MM.1S (cell line): ENCODE results near the gene RAP1GDS1.

Source experiments
- DNase-seq: peaks from one replicate; pipeline ENCODE4 v3.0.0-alpha.2; 2015
- H2AFZ ChIP-seq: fragments of 300-600 bp; sonication (generic); 2 replicates; pipeline ENCODE4 v1.6.0; 2016; ENCODE audit warnings: antibody characterized with exemption, low read length
- H3F3A ChIP-seq: fragments of 300-600 bp; sonication (generic); 2 replicates; pipeline ENCODE4 v1.6.1; 2016; ENCODE audit warnings: mild to moderate bottlenecking, antibody characterized with exemption, low read length, moderate library complexity, mixed read lengths; ENCODE audit not compliant: insufficient read depth
- H3K27ac ChIP-seq: fragments of 300-600 bp; sonication (generic); 2 replicates; pipeline ENCODE4 v1.5.1; 2016; ENCODE audit warnings: mild to moderate bottlenecking, low read length
- H3K27me3 ChIP-seq: fragments of 300-600 bp; sonication (generic); replicated peaks from 2 replicates; pipeline ENCODE4 v1.6.0; 2016; ENCODE audit warnings: low read length; ENCODE audit not compliant: insufficient read depth
- H3K36me3 ChIP-seq: fragments of 300-600 bp; sonication (generic); replicated peaks from 2 replicates; pipeline ENCODE4 v1.6.1; 2016; ENCODE audit warnings: mild to moderate bottlenecking, low read length, mixed read lengths; ENCODE audit not compliant: insufficient read depth
- H3K4me1 ChIP-seq: fragments of 300-600 bp; sonication (generic); 2 replicates; pipeline ENCODE4 v1.6.1; 2016; ENCODE audit warnings: low read length, mixed read lengths
- H3K4me2 ChIP-seq: fragments of 300-600 bp; sonication (generic); 2 replicates; pipeline ENCODE4 v1.6.0; 2016; ENCODE audit warnings: low read depth, low read length
- H3K4me3 ChIP-seq: fragments of 300-600 bp; sonication (generic); 2 replicates; pipeline ENCODE4 v1.5.1; 2016; ENCODE audit warnings: low read length, mixed read lengths
- H3K79me2 ChIP-seq: fragments of 300-600 bp; sonication (generic); 2 replicates; pipeline ENCODE4 v1.6.1; 2016; ENCODE audit warnings: mixed run types, low read length, mixed read lengths
- H3K9ac ChIP-seq: fragments of 300-600 bp; sonication (generic); 2 replicates; pipeline ENCODE4 v1.6.1; 2016; ENCODE audit warnings: low read length, mixed read lengths
- H3K9me2 ChIP-seq: fragments of 300-600 bp; sonication (generic); replicated peaks from 2 replicates; pipeline ENCODE4 v1.6.1; 2016; ENCODE audit warnings: mild to moderate bottlenecking, low read length, mixed read lengths; ENCODE audit not compliant: insufficient read depth
- H3K9me3 ChIP-seq: fragments of 300-600 bp; sonication (generic); replicated peaks from 2 replicates; pipeline ENCODE4 v1.6.1; 2016; ENCODE audit warnings: mild to moderate bottlenecking, low read length, mixed read lengths; ENCODE audit not compliant: insufficient read depth
- H4K20me1 ChIP-seq: fragments of 300-600 bp; sonication (generic); 2 replicates; pipeline ENCODE4 v1.6.1; 2016; ENCODE audit warnings: mild to moderate bottlenecking, low read length, moderate library complexity, mixed read lengths; ENCODE audit not compliant: insufficient read depth
- EZH2 ChIP-seq: fragments of 300-600 bp; sonication (generic); optimal IDR thresholded peaks from 2 replicates; pipeline ENCODE3; 2017; ENCODE audit warnings: low read depth, mild to moderate bottlenecking, antibody characterized with exemption, low read length, mixed read lengths
- EZH2phosphoT487 ChIP-seq: fragments of 300-600 bp; sonication (generic); IDR thresholded peaks from 2 replicates; pipeline ENCODE4 v1.6.1; 2018; ENCODE audit warnings: antibody characterized with exemption, low read length
- TF ChIP-seq, protein P1 (sequence below): fragments of 300-600 bp; sonication (generic); IDR thresholded peaks from 2 replicates; pipeline ENCODE4 v1.5.1; 2016; ENCODE audit warnings: antibody characterized with exemption, low read length, mixed read lengths

The RAP1GDS1 gene

GRCh38 chr4:98481167-98481566 is 220.0 kb downstream of the RAP1GDS1 start:
- no peak overlapping the region for H3K27ac ChIP-seq
- H2AFZ ChIP-seq = no peak overlapping the region
- H3K9me3 ChIP-seq = no peaks in the 10 kb centered on the region
- DNase-seq = no peak
- no peaks in the 10 kb centered on the region for H4K20me1 ChIP-seq
- H3K9ac ChIP-seq = no peak overlapping the region
- H3K4me2 ChIP-seq = no peak overlapping the region
- H3K4me1 ChIP-seq = no peaks in the 10 kb centered on the region
- no peaks in the 10 kb centered on the region for H3F3A ChIP-seq
- TF ChIP-seq EZH2 = no peak
- TF ChIP-seq, protein P1, sequence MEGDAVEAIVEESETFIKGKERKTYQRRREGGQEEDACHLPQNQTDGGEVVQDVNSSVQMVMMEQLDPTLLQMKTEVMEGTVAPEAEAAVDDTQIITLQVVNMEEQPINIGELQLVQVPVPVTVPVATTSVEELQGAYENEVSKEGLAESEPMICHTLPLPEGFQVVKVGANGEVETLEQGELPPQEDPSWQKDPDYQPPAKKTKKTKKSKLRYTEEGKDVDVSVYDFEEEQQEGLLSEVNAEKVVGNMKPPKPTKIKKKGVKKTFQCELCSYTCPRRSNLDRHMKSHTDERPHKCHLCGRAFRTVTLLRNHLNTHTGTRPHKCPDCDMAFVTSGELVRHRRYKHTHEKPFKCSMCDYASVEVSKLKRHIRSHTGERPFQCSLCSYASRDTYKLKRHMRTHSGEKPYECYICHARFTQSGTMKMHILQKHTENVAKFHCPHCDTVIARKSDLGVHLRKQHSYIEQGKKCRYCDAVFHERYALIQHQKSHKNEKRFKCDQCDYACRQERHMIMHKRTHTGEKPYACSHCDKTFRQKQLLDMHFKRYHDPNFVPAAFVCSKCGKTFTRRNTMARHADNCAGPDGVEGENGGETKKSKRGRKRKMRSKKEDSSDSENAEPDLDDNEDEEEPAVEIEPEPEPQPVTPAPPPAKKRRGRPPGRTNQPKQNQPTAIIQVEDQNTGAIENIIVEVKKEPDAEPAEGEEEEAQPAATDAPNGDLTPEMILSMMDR = no peak
- no peak for TF ChIP-seq EZH2phosphoT487
- H3K79me2 ChIP-seq = no peaks in the 10 kb centered on the region
- no peaks in the 10 kb centered on the region for H3K9me2 ChIP-seq
- no peak overlapping the region for H3K4me3 ChIP-seq
- H3K27me3 ChIP-seq = no peaks in the 10 kb centered on the region
- H3K36me3 ChIP-seq = no peaks in the 10 kb centered on the region

DNA sequence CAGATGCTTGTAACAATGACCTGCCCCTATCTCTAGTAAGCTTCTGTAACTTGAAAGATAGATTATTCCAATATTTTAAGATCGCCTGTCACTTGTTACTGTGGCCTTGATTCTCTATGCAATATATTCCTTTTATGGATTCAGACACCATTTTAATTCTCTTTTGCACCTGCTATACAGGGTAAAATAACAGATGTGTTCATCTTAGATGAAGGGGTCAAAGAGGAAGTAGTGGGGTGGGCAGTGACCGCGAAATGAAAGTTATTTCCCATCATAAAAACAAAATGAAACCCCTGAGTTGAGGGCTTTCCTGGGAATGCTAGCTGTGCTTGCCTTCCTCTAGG is 221.3 kb downstream of the RAP1GDS1 start:
- Histone ChIP-seq H2AFZ (no peak overlapping the region), H3K27ac (no peak overlapping the region), H4K20me1 (no peaks in the 10 kb centered on the region), H3K9me2 (no peaks in the 10 kb centered on the region), H3K79me2 (no peaks in the 10 kb centered on the region), H3K4me2 (no peak overlapping the region), H3K36me3 (no peaks in the 10 kb centered on the region), H3F3A (no peaks in the 10 kb centered on the region), H3K27me3 (no peaks in the 10 kb centered on the region), H3K4me1 (no peaks in the 10 kb centered on the region), H3K4me3 (no peak overlapping the region), H3K9ac (no peak overlapping the region), H3K9me3 (no peaks in the 10 kb centered on the region)
- no peak for DNase-seq
- TF ChIP-seq EZH2phosphoT487 (no peak), EZH2 (no peak)
- TF ChIP-seq, protein P1 = no peak

- H3K27ac ChIP-seq = no peak overlapping the region
- no peak for DNase-seq
- H3K4me3 ChIP-seq = no peak overlapping the region
- no peaks in the 10 kb centered on the region for H3F3A ChIP-seq
- no peak overlapping the region for H3K9ac ChIP-seq
- TF ChIP-seq EZH2 = no peak
- no peak for TF ChIP-seq EZH2phosphoT487
- H2AFZ ChIP-seq = no peak overlapping the region
- no peaks in the 10 kb centered on the region for H4K20me1 ChIP-seq
- no peaks in the 10 kb centered on the region for H3K4me1 ChIP-seq
- no peaks in the 10 kb centered on the region for H3K36me3 ChIP-seq
- H3K4me2 ChIP-seq = no peak overlapping the region
- H3K79me2 ChIP-seq = no peaks in the 10 kb centered on the region
- H3K9me2 ChIP-seq = no peaks in the 10 kb centered on the region
- H3K27me3 ChIP-seq = no peaks in the 10 kb centered on the region
- no peaks in the 10 kb centered on the region for H3K9me3 ChIP-seq
Observed at GRCh38 chr4:98482847-98483806, 221.9 kb downstream of the RAP1GDS1 start.

DNA sequence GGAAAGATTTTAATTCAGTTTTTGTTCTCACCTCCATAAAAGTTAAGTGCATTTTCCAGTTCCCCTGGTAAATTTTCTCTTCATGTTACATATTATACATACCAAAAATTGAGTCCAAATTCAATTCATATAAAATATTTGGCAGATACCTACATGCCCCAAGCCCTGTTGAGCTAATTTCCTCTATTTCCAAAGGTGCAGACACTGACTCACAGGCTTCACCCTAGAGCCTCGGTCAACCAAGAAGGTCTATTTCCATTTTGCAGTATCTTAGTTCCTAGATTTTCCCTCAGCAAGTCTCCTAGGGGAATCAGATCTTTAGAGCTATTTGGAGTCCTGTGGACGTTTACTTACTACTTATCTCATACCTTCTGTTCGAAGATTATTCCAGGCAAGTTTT is 222.8 kb downstream of the RAP1GDS1 start:
- H2AFZ ChIP-seq = no peak overlapping the region
- no peaks in the 10 kb centered on the region for H3K4me1 ChIP-seq
- no peaks in the 10 kb centered on the region for H3K27me3 ChIP-seq
- H3K4me2 ChIP-seq = no peak overlapping the region
- H3K9me3 ChIP-seq = no peaks in the 10 kb centered on the region
- no peaks in the 10 kb centered on the region for H3K36me3 ChIP-seq
- no peaks in the 10 kb centered on the region for H3K79me2 ChIP-seq
- no peaks in the 10 kb centered on the region for H3F3A ChIP-seq
- no peak overlapping the region for H3K27ac ChIP-seq
- H3K4me3 ChIP-seq = no peak overlapping the region
- TF ChIP-seq, protein P1 = no peak
- TF ChIP-seq EZH2phosphoT487 = no peak
- TF ChIP-seq EZH2 = no peak
- no peak for DNase-seq
- H4K20me1 ChIP-seq = no peaks in the 10 kb centered on the region
- no peaks in the 10 kb centered on the region for H3K9me2 ChIP-seq
- H3K9ac ChIP-seq = no peak overlapping the region
